GM13976 (cell line): ENCODE results near the gene ZNF414.

Source experiments
- DNase-seq: peaks from one replicate; pipeline ENCODE4 v3.0.0; 2012; ENCODE audit warnings: low spot score
- CTCF ChIP-seq: IDR thresholded peaks from 2 replicates; pipeline ENCODE4 v1.5.1; 2012; ENCODE audit warnings: borderline replicate concordance, mild to moderate bottlenecking; ENCODE audit not compliant: insufficient read depth; ENCODE audit errors: extremely low read depth, missing control alignments, control extremely low read depth
- in situ Hi-C: fragments of 300-500 bp; cut with MboI; formaldehyde crosslinking; loops from one replicate; pipeline ENCODE4 v1.12.0; 2022; ENCODE audit warnings: low sequenced_read_pairs, mixed read lengths, inconsistent platforms; ENCODE audit not compliant: unreplicated experiment

Gene ZNF414

GRCh38 chr19:8460516-8461298 lies 53.3 kb downstream of the ZNF414 start:
- in situ Hi-C loops = no loop called here
- DNase-seq = no peak
- TF ChIP-seq CTCF = no peak
